MCF 10A (cell line): Measurements from ENCODE around the gene PTK6. TPM values are rescaled to one million over a fixed set of nuclear protein-coding genes. Genes with fewer than 3 reads are reported as not detected.
"Not testable (repeated sequence)": the region's sequence is repeated elsewhere in the genome, so short reads cannot be mapped to it uniquely, and the experiment has no call there.

Source experiments
- BruUV-seq: library from RNA; stranded (reverse); fragments of 400-500 nt; replicated peaks from 2 replicates; lab custom pipeline; 2021; lab: Mats Ljungman, UMichigan
- CTCF ChIA-PET: fragments of 300-600 bp; sonication (Branson Sonifier 250); formaldehyde crosslinking; extraction: SDS; loops from one replicate; lab custom pipeline; 2021; ENCODE audit warnings: antibody characterized with exemption, inconsistent platforms; lab: Yijun Ruan, JAX
- POLR2A ChIA-PET: fragments of 300-600, 350-650 bp; sonication (Branson Sonifier 250); formaldehyde crosslinking; extraction: SDS; loops from one replicate; lab custom pipeline; 2020; ENCODE audit warnings: antibody characterized with exemption, inconsistent platforms; lab: Yijun Ruan, JAX
- DNase-seq: peaks from one replicate; pipeline ENCODE4 v3.0.0-alpha.2; 2018; ENCODE audit not compliant: unreplicated experiment
- H3K27ac Mint-ChIP-seq: one replicate; pipeline ENCODE4 v1.8.0; 2022; ENCODE audit warnings: mild to moderate bottlenecking, low read depth, mixed read lengths; ENCODE audit not compliant: unreplicated experiment
- H3K27me3 Mint-ChIP-seq: one replicate; pipeline ENCODE4 v1.8.0; 2022; ENCODE audit warnings: mixed read lengths; ENCODE audit not compliant: insufficient read depth, unreplicated experiment
- H3K36me3 Mint-ChIP-seq: one replicate; pipeline ENCODE4 v1.8.0; 2022; ENCODE audit warnings: mild to moderate bottlenecking, moderate library complexity, mixed read lengths; ENCODE audit not compliant: insufficient read depth, unreplicated experiment
- H3K4me1 Mint-ChIP-seq: one replicate; pipeline ENCODE4 v1.8.0; 2022; ENCODE audit warnings: mixed read lengths; ENCODE audit not compliant: insufficient read depth, unreplicated experiment
- H3K4me3 Mint-ChIP-seq: one replicate; pipeline ENCODE4 v1.8.0; 2022; ENCODE audit warnings: mild to moderate bottlenecking, moderate library complexity, mixed read lengths; ENCODE audit not compliant: unreplicated experiment
- H3K9me3 Mint-ChIP-seq: one replicate; pipeline ENCODE4 v1.8.0; 2022; ENCODE audit warnings: mixed read lengths; ENCODE audit not compliant: unreplicated experiment
- CTCF ChIP-seq: fragments of 200-600 bp; IDR thresholded peaks from one replicate; pipeline ENCODE4 v1.8.0; 2022; ENCODE audit warnings: antibody characterized with exemption, mild to moderate bottlenecking; ENCODE audit not compliant: unreplicated experiment
- intact Hi-C: fragments of 100-400 bp; cut with micrococcal nuclease; formaldehyde crosslinking; loops from 2 replicates; pipeline ENCODE4 v1.14.1; 2022
- total RNA-seq: library from RNA; stranded (reverse); gene quantifications from 2 replicates; pipeline ENCODE4 v1.2.3, GENCODE V29; 2022

The PTK6 gene
- total RNA-seq, 1 experiment from 2014 or later: 4.4 TPM

GRCh38 chr20:63561624-63562396 lies 24.6 kb upstream of the PTK6 start:
- H3K4me1 Mint-ChIP-seq: no peaks in the 10 kb centered on the region
- BruUV-seq: no TSS peak

DNA sequence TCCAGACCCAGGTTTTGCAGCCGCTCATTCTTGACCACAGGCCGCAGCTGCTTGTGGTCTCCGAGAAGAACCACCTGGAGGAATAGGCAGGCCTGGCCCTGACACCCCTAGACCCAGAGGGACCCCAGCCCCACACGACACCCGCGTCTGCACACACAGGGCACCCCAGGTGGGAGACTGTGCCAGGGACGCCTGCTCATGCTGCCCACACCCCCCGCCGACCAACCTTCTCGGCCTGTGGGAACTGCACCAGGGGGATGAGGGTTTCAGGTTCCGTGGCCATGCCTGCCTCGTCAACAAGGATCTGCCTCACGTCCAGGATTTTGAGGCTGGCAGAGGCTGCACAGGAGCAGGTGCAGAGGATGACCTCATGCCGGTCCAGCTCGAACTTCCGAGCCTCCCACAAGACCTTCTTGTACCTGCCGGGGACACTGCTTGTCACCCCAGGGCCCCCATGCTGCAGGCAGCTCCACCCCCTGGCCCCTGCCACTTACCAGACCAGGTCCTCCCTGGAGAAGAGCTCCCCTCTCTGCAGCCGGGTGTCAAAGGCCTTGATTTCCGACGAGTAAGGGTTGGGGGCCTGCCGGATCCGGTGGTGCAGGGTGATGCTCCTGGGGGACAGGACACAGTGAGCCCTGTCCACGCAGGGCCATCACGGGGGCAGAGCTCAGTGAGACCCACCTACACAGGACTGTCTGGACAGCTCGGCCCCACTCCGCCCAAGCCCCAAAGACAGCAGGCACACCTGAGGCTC lies 23.9 kb upstream of the PTK6 start:
- no peak for TF ChIP-seq CTCF
- Mint-ChIP-seq H3K4me1 (no peaks in the 10 kb centered on the region), H3K27ac (no peak overlapping the region), H3K4me3 (no peak overlapping the region), H3K9me3 (no peaks in the 10 kb centered on the region), H3K36me3 (no peaks in the 10 kb centered on the region), H3K27me3 (no peaks in the 10 kb centered on the region)
- no peak for DNase-seq
- CTCF ChIA-PET: interaction anchor here (0.7 kb wide), 1 partner anchor 13 kb away, joined by 3 read pairs; no protein-coding TSS in a partner anchor
- no TSS peak for BruUV-seq
- intact Hi-C loops: no loop called here
- POLR2A ChIA-PET: interaction anchor here (0.6 kb wide), 1 partner anchor 305 kb away, joined by 3 read pairs; no protein-coding TSS in a partner anchor

More at GRCh38 chr20:63561624-63562396, 24.6 kb upstream of the PTK6 start:
- ChIA-PET POLR2A (no interaction called here), CTCF (interaction anchor here (0.5 to 0.8 kb wide), 2 partner anchors 16 to 24 kb away, joined by 3 to 4 read pairs; no protein-coding TSS in a partner anchor)
- no peaks in the 10 kb centered on the region for H3K36me3 Mint-ChIP-seq
- intact Hi-C loops: no loop called here
- no peak for DNase-seq
- H3K27ac Mint-ChIP-seq: no peak overlapping the region
- no peaks in the 10 kb centered on the region for H3K9me3 Mint-ChIP-seq
- no peak overlapping the region for H3K4me3 Mint-ChIP-seq
- H3K27me3 Mint-ChIP-seq: no peaks in the 10 kb centered on the region
- no peak for TF ChIP-seq CTCF

GRCh38 chr20:63560333-63560805 lies 23.2 kb upstream of the PTK6 start:
- H3K4me1 Mint-ChIP-seq: no peaks in the 10 kb centered on the region
- no peak for DNase-seq
- no peak for TF ChIP-seq CTCF
- no peak overlapping the region for H3K27ac Mint-ChIP-seq
- H3K9me3 Mint-ChIP-seq: no peaks in the 10 kb centered on the region
- POLR2A ChIA-PET: interaction anchor here (0.6 kb wide), 1 partner anchor 305 kb away, joined by 3 read pairs; no protein-coding TSS in a partner anchor
- CTCF ChIA-PET: interaction anchor here (0.6 kb wide), 1 partner anchor 23 kb away, joined by 3 read pairs; no protein-coding TSS in a partner anchor
- intact Hi-C loops: no loop called here
- no TSS peak for BruUV-seq
- no peaks in the 10 kb centered on the region for H3K36me3 Mint-ChIP-seq
- no peak overlapping the region for H3K4me3 Mint-ChIP-seq
- no peaks in the 10 kb centered on the region for H3K27me3 Mint-ChIP-seq

DNA sequence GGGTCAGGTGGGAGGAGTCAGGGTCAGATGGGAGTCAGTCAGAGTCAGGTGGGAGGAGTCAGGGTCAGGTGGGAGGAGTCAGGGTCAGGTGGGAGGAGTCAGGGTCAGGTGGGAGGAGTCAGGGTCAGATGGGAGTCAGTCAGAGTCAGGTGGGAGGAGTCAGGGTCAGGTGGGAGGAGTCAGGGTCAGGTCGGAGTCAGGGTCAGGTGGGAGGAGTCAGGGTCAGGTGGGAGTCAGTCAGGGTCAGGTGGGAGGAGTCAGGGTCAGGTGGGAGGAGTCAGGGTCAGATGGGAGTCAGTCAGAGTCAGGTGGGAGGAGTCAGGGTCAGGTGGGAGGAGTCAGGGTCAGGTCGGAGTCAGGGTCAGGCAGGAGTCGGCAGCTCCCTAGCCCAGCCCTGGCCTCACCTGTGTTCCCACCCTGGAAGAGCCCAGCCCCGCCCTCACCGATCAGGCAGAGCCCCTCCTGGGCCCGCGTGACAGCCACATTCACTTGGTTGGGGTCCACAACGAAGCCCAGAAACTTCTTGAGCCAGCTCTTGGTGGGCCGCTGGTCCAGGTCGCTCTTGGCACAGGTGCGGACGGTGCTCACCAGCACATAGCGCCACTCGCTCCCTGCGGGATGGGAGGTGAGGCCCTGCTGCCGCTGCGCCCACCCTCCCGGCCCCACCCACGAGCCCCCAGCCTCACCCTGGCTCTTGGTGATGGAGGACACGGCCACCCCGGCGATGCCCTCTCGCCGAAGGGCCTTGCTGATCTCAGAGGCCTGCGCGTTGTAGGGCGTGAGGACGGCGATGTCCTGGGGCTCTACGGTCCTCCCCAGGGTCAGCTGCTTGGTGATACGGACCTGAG lies 22.5 kb upstream of the PTK6 start:
- H3K27me3 Mint-ChIP-seq, H3K4me1 Mint-ChIP-seq, POLR2A ChIA-PET, DNase-seq, H3K36me3 Mint-ChIP-seq, intact Hi-C loops, H3K9me3 Mint-ChIP-seq, BruUV-seq, H3K27ac Mint-ChIP-seq, H3K4me3 Mint-ChIP-seq: not testable (repeated sequence)
- CTCF ChIA-PET: interaction anchor here (0.6 kb wide), 1 partner anchor 22 kb away, joined by 3 read pairs; no protein-coding TSS in a partner anchor
